BJ (cell line): Measurements from ENCODE around the gene SLC25A23. TPM values are rescaled to one million over a fixed set of nuclear protein-coding genes. Genes with fewer than 3 reads are reported as not detected.

Source experiments
- CTCF ChIA-PET: fragments of 350-600 bp; formaldehyde crosslinking; extraction: SDS; loops from one replicate; lab custom pipeline; 2021; ENCODE audit warnings: antibody characterized with exemption, inconsistent platforms; lab: Yijun Ruan, JAX
- POLR2A ChIA-PET: fragments of 300-600 bp; sonication (Branson Sonifier 250); formaldehyde crosslinking; extraction: SDS; loops from one replicate; lab custom pipeline; 2021; ENCODE audit warnings: antibody characterized with exemption; lab: Charles Lee
- DNase-seq: peaks from one replicate; pipeline ENCODE4 v3.0.0-alpha.2; 2011; ENCODE audit warnings: low read depth
- H3K27me3 ChIP-seq: 2 replicates; pipeline ENCODE4 v1.6.0; 2011; ENCODE audit warnings: low read length; ENCODE audit not compliant: control insufficient read depth, insufficient read depth
- H3K36me3 ChIP-seq: 2 replicates; pipeline ENCODE4 v1.5.1; 2011; ENCODE audit warnings: low read length; ENCODE audit not compliant: control insufficient read depth, insufficient read depth
- H3K4me3 ChIP-seq: 2 replicates; pipeline ENCODE4 v1.5.1; 2011; ENCODE audit warnings: low read depth, mild to moderate bottlenecking, control low read depth, low read length
- CTCF ChIP-seq: IDR thresholded peaks from 2 replicates; pipeline ENCODE4 v1.5.1; 2011; ENCODE audit warnings: low read depth, mild to moderate bottlenecking, control low read depth, inconsistent platforms, low read length, moderate library complexity; ENCODE audit not compliant: insufficient read depth
- polyA plus RNA-seq: library from polyadenylated mRNA; depleted of rRNA; stranded (reverse); fragments of >200 nt; gene quantifications from 2 replicates; pipeline ENCODE4 v1.2.3, GENCODE V29; 2011

SLC25A23 gene
- polyA plus RNA-seq, 1 experiment, result 7.4 TPM

GRCh38 chr19:6494438-6495036 lies 34.9 kb upstream of the SLC25A23 start:
- ChIA-PET POLR2A (no interaction called here), CTCF (interaction anchor here (0.7 kb wide), 1 partner anchor 369 kb away, joined by 3 read pairs; no protein-coding TSS in a partner anchor)
- Histone ChIP-seq H3K4me3 (no peak overlapping the region), H3K36me3 (no peaks in the 10 kb centered on the region), H3K27me3 (no peaks in the 10 kb centered on the region)
- no peak for DNase-seq
- no peak for TF ChIP-seq CTCF

DNA sequence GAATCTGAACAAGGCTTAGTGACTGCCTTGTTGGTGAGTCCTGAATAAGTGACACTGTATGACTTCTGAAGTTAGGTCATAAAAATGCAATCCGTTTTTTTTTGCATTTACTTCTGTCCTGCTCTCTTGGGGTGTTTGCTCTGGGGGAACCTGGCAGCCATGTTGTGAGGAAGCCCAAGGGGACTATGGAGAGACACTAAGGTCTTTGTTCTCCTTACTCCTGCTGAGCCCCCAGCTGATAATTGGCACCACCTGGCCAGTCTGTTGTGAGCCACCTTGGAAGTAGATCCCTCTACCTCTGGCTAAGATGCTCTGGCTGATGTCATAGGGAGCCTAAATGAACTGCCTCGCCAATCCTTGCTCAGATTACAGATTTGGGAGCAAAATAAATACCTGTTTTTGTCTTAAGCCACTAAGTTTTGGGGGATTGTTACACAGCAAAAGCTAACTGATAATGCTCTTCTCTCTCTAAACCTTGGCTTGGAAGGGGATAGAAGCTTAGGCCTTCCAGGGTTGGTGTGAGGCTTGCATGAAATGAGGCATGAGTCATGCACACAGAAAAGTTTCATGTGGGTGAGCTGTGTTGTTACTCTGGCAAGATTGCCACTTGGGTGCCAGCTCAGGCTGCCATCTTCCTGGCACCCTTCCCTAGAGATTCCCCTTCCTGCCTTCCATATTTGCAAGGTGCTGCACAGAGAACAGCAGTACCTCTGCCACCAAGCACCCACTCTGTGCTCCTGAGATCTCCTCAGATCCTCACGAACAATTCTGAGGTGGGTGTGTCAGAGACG lies 32.4 kb upstream of the SLC25A23 start:
- CTCF ChIA-PET, result interaction anchor here (0.6 to 1.7 kb wide), 2 partner anchors 10 to 24 kb away, joined by 5 to 7 read pairs; partner anchors contain the start of gene DENND1C
- no peak for DNase-seq
- no peak for TF ChIP-seq CTCF
- Histone ChIP-seq H3K4me3 (no peak overlapping the region), H3K36me3 (no peaks in the 10 kb centered on the region), H3K27me3 (no peaks in the 10 kb centered on the region)
- POLR2A ChIA-PET, result no interaction called here

- CTCF ChIA-PET, result no interaction called here
- no peak for TF ChIP-seq CTCF
- Histone ChIP-seq H3K36me3 (no peaks in the 10 kb centered on the region), H3K27me3 (no peaks in the 10 kb centered on the region), H3K4me3 (no peak overlapping the region)
- DNase-seq, result no peak
- POLR2A ChIA-PET, result no interaction called here
Measured at GRCh38 chr19:6490134-6490533, 30.5 kb upstream of the SLC25A23 start.

GRCh38 chr19:6489278-6490061 lies 29.9 kb upstream of the SLC25A23 start:
- POLR2A ChIA-PET, result no interaction called here
- no peak overlapping the region for H3K4me3 ChIP-seq
- no peak for DNase-seq
- H3K27me3 ChIP-seq, result no peaks in the 10 kb centered on the region
- no peaks in the 10 kb centered on the region for H3K36me3 ChIP-seq
- TF ChIP-seq CTCF, result no peak
- CTCF ChIA-PET, result no interaction called here

- DNase-seq, result no peak
- ChIA-PET POLR2A (no interaction called here), CTCF (no interaction called here)
- no peak for TF ChIP-seq CTCF
- H3K36me3 ChIP-seq, result no peaks in the 10 kb centered on the region
- no peak overlapping the region for H3K4me3 ChIP-seq
- no peaks in the 10 kb centered on the region for H3K27me3 ChIP-seq
Measured at GRCh38 chr19:6484831-6485230, 25.2 kb upstream of the SLC25A23 start.
